GM19468 (cell line): ENCODE results near the gene ACP6.
"Not testable (repeated sequence)": the region's sequence is repeated elsewhere in the genome, so short reads cannot be mapped to it uniquely, and the experiment has no call there.

Experiments
- ATAC-seq: cut with Tn5 transposase; IDR thresholded peaks from one replicate; pipeline ENCODE4 v1.9.1; 2021; ENCODE audit warnings: mild to moderate bottlenecking, moderate library complexity, moderate number of reproducible peaks; ENCODE audit not compliant: unreplicated experiment; ENCODE audit errors: extremely low read depth

ACP6 gene

DNA sequence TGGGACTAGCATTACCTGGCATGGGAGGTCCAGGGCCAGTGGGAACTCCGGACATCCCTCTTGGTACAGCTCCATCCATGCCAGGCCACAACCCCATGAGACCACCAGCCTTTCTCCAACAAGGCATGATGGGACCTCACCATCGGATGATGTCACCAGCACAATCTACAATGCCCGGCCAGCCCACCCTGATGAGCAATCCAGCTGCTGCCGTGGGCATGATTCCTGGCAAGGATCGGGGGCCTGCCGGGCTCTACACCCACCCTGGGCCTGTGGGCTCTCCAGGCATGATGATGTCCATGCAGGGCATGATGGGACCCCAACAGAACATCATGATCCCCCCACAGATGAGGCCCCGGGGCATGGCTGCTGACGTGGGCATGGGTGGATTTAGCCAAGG is 45.8 kb downstream of the ACP6 start:
- ATAC-seq: no peak

DNA sequence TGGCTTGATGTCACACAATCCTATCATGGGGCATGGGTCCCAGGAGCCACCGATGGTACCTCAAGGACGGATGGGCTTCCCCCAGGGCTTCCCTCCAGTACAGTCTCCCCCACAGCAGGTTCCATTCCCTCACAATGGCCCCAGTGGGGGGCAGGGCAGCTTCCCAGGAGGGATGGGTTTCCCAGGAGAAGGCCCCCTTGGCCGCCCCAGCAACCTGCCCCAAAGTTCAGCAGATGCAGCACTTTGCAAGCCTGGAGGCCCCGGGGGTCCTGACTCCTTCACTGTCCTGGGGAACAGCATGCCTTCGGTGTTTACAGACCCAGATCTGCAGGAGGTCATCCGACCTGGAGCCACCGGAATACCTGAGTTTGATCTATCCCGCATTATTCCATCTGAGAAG is 46.3 kb downstream of the ACP6 start:
- no peak for ATAC-seq

DNA sequence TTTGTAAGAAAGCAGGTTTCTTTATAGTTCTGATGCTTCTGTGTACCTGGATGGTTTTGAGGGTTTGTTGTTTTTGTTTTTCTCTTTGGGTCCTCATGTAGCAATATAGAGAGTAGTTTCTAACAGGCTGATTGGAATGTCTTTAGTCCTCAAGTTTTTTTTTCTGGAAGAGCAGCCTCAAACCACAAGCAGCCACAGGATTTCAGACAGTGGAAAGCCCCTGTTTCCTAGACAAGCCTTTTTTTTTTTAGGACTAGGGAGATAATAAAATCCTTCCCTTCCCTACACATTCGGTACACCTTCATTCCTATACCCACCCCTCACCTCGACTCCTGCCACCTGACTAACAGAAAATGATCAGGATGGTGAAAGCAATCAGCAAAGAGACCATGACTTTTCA is 47.6 kb downstream of the ACP6 start:
- no peak for ATAC-seq

DNA sequence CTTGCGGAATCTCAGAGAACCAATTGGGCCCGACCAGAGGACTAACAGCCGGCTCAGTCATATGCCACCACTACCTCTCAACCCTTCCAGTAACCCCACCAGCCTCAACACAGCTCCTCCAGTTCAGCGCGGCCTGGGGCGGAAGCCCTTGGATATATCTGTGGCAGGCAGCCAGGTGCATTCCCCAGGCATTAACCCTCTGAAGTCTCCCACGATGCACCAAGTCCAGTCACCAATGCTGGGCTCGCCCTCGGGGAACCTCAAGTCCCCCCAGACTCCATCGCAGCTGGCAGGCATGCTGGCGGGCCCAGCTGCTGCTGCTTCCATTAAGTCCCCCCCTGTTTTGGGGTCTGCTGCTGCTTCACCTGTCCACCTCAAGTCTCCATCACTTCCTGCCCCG is 49.8 kb downstream of the ACP6 start:
- no peak for ATAC-seq

DNA sequence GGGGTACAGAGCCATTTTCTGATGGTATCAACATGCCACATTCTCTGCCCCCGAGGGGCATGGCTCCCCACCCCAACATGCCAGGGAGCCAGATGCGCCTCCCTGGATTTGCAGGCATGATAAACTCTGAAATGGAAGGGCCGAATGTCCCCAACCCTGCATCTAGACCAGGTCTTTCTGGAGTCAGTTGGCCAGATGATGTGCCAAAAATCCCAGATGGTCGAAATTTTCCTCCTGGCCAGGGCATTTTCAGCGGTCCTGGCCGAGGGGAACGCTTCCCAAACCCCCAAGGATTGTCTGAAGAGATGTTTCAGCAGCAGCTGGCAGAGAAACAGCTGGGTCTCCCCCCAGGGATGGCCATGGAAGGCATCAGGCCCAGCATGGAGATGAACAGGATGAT is 50.6 kb downstream of the ACP6 start:
- no peak for ATAC-seq

DNA sequence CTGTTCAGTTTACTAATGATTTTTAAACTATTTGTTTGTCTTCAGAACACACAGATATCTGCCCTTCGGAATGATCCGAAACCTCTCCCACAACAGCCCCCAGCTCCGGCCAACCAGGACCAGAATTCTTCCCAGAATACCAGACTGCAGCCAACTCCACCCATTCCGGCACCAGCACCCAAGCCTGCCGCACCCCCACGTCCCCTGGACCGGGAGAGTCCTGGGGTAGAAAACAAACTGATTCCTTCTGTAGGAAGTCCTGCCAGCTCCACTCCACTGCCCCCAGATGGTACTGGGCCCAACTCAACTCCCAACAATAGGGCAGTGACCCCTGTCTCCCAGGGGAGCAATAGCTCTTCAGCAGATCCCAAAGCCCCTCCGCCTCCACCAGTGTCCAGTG is 51.6 kb downstream of the ACP6 start:
- ATAC-seq: no peak

DNA sequence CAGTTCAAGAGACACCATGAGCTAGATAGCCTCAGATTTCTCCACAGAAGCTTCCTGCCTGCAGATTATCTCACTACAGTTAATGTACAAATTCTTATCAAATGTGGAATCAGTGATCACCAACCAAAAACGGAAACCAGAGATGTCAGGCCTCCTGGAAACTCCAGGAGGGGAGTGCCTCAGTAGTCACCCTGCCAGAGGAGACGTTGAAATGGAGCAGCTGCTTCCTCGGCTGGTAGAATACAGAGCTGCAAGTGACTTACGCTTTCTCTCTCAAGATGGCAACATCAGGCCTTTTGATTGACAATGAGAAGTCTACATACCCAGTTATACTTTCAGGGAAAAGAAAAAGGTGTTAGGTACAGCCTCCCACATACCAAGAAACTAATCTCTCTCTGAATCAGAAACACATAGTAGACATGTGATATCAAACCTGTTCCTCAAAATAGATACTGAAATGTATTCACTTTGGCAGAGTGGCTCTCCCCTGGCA is 52.2 kb downstream of the ACP6 start:
- no peak for ATAC-seq

DNA sequence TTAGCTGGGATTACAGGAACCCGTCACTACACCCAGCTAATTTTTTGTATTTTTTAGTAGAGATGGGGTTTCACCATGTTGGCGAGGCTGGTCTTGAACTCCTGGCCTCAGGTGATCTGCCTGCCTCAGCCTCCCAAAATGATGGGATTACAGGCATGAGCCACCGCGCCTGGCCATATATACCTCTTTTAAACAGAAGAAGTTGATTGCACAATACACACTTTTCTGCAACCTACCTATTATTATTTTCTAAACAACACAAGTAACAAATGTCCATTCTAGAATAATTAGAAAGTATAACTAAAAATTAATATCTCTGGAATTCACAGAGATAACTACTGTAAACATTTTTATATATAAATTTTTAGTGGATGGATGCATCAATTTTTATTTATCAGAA is 55.4 kb downstream of the ACP6 start:
- not testable (repeated sequence) for ATAC-seq

DNA sequence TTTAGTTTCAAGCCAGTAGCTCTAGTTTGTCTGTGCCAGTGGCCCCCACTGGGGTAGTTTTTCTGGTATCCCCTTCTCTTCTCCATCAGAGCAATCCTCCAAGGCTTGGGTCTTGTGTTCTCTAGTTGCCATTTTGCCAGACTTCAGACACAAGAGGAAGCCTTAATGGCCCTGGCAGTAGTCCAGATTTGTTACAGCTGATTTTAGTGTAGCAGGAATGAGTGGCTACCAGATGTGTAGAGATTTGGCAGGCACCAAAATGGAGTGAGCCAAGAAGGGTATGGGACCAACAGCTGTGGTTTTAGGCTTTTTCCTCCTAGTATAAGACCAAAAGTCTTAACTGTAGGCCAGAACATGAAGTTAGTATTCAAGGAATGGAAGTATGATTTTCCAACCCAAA is 56.8 kb downstream of the ACP6 start:
- ATAC-seq: no peak

DNA sequence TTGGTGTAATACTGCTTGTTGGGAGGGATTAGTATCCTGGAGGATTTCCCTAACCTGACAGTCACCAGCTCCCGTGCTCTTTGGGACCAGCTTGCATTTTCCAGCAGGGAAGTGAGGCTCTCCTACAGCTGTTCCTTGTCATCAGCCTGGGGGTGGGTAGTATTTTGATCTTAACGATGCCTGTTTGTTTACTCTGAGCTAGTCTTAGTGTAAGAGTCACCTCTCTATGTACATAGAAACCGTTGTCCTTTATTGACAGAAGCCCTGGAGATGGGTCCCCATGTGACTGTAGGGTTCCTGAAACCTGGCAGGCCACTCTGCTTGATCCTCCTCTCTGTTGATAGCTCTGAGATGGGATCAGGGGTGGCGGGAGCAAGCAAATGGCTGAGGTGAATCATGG is 58.0 kb downstream of the ACP6 start:
- ATAC-seq: no peak

DNA sequence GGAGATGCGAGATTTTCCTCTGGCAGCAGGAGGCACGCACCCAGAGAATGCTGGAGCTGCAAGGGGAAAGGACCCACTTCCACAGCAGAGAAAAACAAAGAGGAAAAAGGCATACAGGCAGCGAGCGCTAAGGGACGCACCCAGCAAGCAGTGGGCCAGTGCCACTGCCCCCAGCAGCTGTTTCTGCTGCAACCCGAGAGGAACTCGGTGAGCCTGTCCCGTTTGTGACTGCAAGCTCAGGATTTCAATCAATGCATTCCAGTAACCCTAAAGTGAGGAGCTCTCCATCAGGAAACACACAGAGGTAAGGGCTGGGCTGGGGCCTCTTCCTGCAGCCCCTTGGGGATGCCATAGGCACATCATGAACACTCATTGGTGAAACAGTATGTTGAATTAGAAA is 58.7 kb downstream of the ACP6 start:
- ATAC-seq: no peak

DNA sequence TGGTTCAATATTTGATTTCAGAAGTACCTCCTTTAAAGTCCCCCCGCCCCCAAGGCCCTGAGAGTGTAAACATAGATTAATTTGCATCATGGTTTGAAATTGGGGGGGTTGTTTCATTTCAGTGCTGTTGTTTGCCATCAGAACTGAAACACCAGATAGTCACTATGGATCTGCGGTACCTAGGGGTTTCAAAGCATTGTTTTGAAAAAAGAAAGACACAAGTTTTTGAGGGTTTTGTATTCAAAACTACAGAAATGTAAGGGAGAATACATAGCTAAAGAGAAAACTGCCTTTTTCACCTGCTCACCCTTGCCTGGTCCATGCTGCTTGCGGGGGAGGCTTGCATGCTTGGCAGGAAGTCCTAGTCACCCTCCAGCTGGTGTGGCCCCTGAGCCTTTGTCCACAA is 59.3 kb downstream of the ACP6 start:
- ATAC-seq: peak; percentile 60

DNA sequence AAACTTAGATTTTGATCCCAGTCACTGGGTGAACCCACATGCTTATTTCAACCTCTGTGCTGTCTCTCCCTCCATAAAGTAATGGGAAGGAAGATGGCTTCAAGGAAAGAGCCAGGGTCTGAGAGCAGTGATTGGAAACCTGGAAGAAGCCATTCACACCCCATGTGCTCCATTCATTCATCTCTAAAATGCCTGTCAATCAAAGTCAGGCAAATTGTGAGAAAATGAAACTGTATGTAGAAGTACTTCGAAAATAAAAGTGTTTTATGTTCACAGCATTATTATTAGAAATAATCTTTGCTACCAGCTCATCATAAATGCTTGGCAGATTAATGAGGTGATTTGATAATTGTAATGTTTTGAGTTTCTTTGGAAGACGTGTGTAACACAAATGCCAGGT is 61.0 kb downstream of the ACP6 start:
- no peak for ATAC-seq

DNA sequence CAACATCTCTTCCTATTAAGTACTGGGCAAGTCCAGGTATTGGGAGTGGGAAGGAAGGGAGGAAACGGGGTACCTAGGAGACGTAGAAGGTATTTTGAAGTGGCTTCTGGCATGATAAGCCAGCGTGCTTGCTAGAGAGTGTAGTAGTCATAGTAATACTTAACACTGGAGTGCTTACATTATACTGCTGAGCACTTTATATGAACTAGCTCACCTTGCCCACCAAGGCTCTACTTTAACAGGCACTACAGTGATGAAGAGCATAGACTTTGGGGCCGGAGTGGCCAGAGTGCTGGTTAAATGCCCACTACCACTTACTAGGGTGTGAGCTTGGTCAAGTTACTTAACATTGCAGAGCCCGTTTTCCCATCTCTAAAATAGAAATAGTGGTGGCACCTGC is 61.7 kb downstream of the ACP6 start:
- no peak for ATAC-seq

DNA sequence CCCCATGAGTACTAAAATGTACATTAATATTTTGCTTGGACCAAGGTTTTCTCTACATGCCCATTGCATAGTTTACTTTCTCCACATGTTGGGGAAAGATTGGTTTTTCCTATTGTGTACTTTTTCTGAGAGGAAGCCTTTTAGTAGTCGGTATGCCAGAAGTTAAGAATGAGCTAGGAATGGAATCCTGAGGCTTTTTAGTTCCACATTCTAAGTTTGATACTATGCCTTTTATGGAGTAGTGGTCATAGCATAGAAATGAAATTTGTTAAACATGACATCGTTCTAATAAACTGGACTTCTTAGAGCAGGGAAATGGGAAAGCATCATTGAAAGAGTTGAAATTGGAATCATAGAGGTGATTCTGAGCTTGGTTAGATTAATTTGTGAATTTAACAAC is 64.7 kb downstream of the ACP6 start:
- no peak for ATAC-seq

DNA sequence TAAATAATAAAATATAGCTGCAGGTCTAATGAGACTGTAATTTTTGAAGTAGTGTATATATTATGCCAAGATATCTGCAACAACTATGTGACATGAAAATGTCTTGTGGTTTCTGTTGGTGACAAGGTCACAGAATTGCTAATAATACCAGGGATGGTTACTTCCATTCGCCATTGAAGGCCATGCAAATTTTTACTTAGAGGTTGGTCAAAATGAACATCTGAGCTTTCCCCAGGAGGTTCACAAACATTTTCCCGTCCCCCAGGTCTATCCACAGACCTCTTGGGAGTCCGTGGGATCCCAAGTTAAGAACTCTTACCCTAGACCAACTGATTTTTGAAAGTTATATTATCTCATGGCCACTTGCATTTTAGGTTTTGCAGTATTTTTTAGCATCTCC is 66.3 kb downstream of the ACP6 start:
- no peak for ATAC-seq

DNA sequence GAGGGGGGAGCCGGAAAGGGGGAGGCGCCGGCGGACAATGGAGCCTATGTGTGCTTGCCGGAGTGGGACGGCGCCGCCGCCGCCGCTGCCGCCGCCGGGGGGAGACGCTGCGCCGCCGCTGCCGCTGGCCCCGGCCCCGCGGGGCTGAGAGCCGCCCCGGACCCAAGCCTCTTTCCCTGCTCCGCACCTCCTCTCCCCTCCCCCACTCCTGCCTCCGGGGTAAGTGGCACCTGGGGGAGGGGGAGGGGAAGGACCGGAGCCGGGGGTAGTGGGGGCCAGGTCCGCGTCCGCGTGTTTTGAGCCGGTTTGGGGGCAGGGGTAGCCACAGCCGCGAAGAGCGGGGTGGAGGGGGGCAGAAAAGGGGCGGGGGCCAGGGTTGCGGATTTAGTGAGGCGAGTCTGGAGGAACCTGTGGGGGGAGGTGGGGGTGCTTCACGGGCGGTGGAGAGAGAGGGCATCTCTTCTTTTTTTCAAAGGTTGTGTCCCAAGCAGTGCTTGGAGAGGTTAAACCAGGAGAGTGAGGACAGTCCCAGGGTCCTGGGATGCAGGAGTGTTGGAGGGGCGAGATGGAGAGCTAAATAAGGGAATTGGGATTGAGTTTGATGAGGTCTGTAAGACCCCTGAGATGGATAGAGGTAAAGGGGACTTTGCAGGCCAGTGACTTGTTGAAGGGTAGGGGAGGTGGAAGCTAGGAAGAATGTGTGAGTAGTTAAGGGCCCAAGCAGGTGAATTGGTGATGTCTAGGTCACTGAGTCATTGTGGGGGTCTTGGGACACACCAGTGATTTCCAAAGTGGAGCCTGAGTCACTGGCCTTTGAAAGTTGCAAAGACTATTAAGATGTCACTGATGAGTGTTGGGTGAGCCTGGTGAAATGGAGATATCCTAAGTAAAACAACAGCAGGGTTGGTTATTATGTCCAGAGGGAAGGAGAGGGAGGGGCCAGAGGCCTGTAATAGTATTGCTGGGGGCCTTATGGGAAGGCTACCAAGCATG is 69.9 kb downstream of the ACP6 start:
- peak; percentile 44 for ATAC-seq

DNA sequence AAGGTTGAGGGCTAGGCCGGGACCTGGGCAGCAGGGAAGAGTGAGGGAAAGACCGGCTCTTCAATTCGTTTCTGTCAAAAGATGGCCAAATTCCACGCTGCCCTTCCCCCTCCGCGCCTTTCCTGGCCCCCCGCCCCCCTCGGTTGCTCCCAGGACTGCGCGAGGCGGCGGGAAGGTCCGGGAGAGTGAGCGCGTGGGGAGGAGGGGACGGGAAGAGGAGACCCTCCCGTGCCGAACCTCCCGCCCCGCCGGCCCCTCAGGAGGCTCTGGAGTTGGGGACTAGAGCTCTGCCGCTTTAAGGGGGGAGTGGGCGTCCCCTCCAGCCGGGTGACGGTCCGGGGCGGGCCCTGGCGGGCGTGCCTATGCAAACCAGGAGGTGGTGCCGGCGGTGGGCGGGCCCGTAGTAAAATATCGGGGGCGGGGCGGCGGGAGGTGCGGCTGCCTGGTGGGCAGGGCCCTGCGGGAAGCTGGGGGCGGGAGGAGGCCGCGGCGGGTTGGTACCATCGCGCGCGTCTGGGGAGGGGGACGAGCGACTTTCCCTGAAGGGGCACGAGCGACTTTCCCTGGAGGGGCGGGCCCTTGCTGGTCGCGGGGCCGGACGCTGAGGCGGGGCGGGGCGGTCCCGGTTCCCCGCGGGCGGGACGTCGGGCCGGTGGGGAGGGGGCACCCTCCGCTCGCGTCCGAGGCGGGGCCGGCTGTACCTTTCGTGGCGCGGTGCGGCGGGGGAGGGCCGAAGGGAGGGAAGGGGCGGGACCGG is 70.8 kb downstream of the ACP6 start:
- ATAC-seq: peak; percentile 30

DNA sequence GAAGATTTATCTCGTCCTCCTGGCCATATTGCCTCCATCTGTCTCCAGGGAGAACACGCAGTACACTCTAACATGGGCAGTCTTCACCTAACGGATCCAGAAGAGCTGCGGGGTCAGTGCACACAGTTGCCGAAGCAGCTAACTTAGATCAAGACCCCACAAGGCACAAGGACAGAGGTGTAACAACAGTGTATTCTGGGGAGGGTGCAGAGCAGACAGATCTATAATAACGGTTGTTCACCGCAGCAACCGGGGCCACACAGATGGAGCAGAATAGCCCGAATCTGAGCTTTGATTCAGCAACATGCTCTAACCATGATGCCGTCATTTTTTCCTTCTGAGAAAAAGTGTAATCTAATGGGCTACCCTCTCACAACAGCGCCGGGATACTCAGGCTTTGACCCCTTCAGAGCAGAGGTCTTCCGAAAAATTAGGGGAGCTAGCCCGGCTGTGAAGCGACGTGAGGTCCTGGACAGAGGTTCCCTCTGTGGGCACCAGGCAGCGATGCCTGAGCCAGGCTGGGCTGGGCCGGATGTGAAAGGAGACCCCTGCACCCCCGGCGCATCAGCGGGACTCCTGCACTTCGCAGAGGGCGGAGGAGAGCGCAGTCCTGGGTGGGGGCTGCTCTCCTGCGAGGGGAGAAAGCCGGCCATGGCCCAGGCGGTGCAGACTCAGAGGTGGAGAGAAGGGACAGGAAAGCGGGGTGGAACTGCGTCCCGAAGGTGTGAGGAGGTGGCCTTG is 71.5 kb downstream of the ACP6 start:
- ATAC-seq: no peak

DNA sequence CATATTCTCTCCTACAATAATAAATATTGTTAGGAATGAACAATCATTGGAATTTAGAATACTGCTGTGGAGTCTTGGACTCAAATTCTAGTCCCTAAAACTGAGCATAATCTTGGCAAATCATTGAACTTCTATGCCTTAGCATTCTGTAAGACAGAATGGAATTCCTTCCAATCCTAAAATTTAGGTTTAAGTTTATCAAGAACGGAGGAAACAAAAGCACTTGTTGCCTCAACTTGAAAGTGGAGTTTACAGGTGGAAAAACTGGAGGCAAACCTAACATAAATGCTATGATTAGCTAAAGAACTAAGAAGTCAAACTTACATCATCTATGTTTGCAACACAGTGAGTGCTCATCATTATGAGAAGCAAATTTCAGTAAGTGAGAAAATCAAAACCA is 73.3 kb downstream of the ACP6 start:
- ATAC-seq: no peak
